Cardiac septum (tissue), 1 donor: Measurements from ENCODE around the gene USH2A. TPM values are rescaled to one million over a fixed set of nuclear protein-coding genes. Genes with fewer than 3 reads are reported as not detected.

Source experiments
- DNase-seq: peaks from one replicate; pipeline ENCODE4 v3.0.0-alpha.2; 2020; ENCODE audit warnings: low spot score
- intact Hi-C: fragments of 100-400 bp; cut with DNase I; formaldehyde crosslinking; loops from one replicate; pipeline ENCODE4 v1.14.0; 2022
- total RNA-seq: library from RNA; stranded (reverse); fragmentation: NEBNext Ultra II Directional; extraction: Animal tissue kit (Norgen Biotek cat#: 25700); gene quantifications from one replicate; pipeline ENCODE4 v1.2.1, GENCODE V29; 2021
- donor health status: DM: no; HTN: no; CAD: no.

USH2A gene
- total RNA-seq, 1 donor from 2014 or later, result 3.6 TPM

GRCh38 chr1:215894617-215895016, 528.6 kb downstream of the USH2A start:
- DNase-seq, result no peak
- intact Hi-C loops, result no loop called here

- intact Hi-C loops, result no loop called here
- no peak for DNase-seq
Measured at GRCh38 chr1:215891266-215892057, 531.8 kb downstream of the USH2A start.

GRCh38 chr1:215890438-215890837, 532.8 kb downstream of the USH2A start:
- intact Hi-C loops, result no loop called here
- no peak for DNase-seq

GRCh38 chr1:215889871-215890270, 533.4 kb downstream of the USH2A start:
- intact Hi-C loops, result no loop called here
- DNase-seq, result no peak

- intact Hi-C loops, result no loop called here
- DNase-seq, result no peak
Measured at GRCh38 chr1:215888159-215888558, 535.1 kb downstream of the USH2A start.

- no peak for DNase-seq
- intact Hi-C loops, result no loop called here
Measured at GRCh38 chr1:215887627-215888026, 535.6 kb downstream of the USH2A start.

GRCh38 chr1:215883004-215883403, 540.2 kb downstream of the USH2A start:
- intact Hi-C loops, result no loop called here
- no peak for DNase-seq

GRCh38 chr1:215878843-215879242, 544.4 kb downstream of the USH2A start:
- DNase-seq, result no peak
- intact Hi-C loops, result no loop called here

- intact Hi-C loops, result no loop called here
- DNase-seq, result no peak
Measured at GRCh38 chr1:215878128-215878527, 545.1 kb downstream of the USH2A start.

GRCh38 chr1:215877452-215877951, 545.7 kb downstream of the USH2A start:
- intact Hi-C loops, result no loop called here
- no peak for DNase-seq

- intact Hi-C loops, result no loop called here
- DNase-seq, result no peak
Measured at GRCh38 chr1:215875712-215876111, 547.5 kb downstream of the USH2A start.

- intact Hi-C loops, result no loop called here
- DNase-seq, result no peak
Measured at GRCh38 chr1:215875236-215875635, 548.0 kb downstream of the USH2A start.

GRCh38 chr1:215872658-215873057, 550.6 kb downstream of the USH2A start:
- DNase-seq, result no peak
- intact Hi-C loops, result no loop called here

- intact Hi-C loops, result no loop called here
- no peak for DNase-seq
Measured at GRCh38 chr1:215868500-215868899, 554.7 kb downstream of the USH2A start.

- intact Hi-C loops, result no loop called here
- DNase-seq, result no peak
Measured at GRCh38 chr1:215865060-215865459, 558.2 kb downstream of the USH2A start.

GRCh38 chr1:215863796-215864195, 559.5 kb downstream of the USH2A start:
- intact Hi-C loops, result no loop called here
- DNase-seq, result no peak

GRCh38 chr1:215860833-215861232, 562.4 kb downstream of the USH2A start:
- intact Hi-C loops, result no loop called here
- DNase-seq, result no peak

GRCh38 chr1:215857317-215857716, 565.9 kb downstream of the USH2A start:
- intact Hi-C loops, result no loop called here
- DNase-seq, result no peak

GRCh38 chr1:215845234-215845891, 577.9 kb downstream of the USH2A start:
- intact Hi-C loops, result no loop called here
- DNase-seq, result no peak

- intact Hi-C loops, result no loop called here
- no peak for DNase-seq
Measured at GRCh38 chr1:215844777-215845176, 578.5 kb downstream of the USH2A start.

GRCh38 chr1:215844266-215844665, 579.0 kb downstream of the USH2A start:
- intact Hi-C loops, result no loop called here
- DNase-seq, result no peak
